GM18873 (cell line): ENCODE measurements around the gene PHAX.
"Not testable (repeated sequence)": the region's sequence is repeated elsewhere in the genome, so short reads cannot be mapped to it uniquely, and the experiment has no call there.

Source experiments
- ATAC-seq: cut with Tn5 transposase; IDR thresholded peaks from one replicate; pipeline ENCODE4 v1.9.1; 2021; ENCODE audit warnings: mild to moderate bottlenecking, moderate library complexity, moderate number of reproducible peaks; ENCODE audit not compliant: unreplicated experiment, low FRiP score

Gene PHAX, protein sequence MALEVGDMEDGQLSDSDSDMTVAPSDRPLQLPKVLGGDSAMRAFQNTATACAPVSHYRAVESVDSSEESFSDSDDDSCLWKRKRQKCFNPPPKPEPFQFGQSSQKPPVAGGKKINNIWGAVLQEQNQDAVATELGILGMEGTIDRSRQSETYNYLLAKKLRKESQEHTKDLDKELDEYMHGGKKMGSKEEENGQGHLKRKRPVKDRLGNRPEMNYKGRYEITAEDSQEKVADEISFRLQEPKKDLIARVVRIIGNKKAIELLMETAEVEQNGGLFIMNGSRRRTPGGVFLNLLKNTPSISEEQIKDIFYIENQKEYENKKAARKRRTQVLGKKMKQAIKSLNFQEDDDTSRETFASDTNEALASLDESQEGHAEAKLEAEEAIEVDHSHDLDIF

DNA sequence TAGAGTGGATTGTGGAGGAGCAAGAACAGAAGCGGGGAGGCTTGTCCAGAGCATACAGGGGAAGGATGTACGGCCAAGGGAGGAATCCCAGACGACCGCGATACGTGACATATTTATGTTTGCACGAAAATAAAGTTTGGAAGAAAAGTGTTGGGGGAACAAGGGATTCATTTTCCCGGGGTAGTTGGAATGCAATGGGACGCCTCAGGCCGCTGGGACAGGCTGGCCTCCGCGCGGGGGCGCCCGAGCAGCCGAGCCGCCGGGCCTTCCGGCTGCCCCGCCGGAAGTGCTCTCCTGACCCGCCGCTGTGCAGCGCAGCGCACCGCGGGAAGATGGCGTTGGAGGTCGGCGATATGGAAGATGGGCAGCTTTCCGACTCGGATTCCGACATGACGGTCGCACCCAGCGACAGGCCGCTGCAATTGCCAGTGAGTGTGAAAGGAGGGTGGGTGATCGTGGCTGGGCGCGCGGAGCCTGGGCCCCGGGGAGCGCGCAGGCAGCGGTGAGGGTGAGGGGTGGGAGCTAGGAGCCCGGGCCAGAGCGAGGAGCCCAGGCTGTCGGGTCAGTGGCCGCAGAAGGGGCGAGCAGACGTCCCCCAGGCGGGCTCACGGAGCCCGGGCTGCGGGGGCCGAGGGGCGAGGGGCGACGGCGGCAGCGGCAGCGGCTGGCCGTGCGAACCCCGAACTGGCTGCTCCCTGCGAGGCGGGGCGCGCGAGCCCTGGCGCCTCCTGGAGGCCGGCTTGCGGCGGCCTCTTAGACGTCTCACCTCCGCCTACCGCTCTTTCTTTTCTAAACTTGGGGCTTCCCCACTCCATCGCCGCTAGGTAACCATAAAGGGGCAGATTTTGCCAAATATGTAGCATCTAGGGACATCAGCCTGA is at the start of gene PHAX:
Gene PHAX, plus strand, starts transcription at position 317 of the 881 bp plus-strand sequence. Its CDS starts 16 bp downstream, at position 333.
- ATAC-seq, result peak; percentile 87

DNA sequence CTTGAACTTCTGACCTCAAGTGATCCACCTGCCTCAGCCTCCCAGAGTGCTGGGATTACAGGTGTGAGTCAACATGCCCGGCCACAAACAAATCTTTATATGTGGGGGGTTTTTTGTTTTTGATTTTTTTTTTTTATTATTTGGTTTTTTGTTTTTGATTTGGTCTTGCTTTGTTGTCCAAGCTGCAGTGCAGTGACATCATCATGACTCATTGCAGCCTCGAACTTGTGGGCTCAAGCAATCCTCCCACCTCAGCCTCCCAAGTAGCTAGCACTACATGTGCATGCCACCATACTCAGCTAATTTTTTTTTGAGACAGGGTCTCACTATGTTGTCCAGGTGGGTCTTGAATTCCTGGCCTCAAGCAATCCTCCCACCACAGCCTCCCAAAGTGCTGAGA is 48.1 kb upstream of the PHAX start:
- no peak for ATAC-seq

GRCh38 chr5:126555101-126555500 is 45.6 kb upstream of the PHAX start:
- ATAC-seq, result not testable (repeated sequence)

- no peak for ATAC-seq
Measured at GRCh38 chr5:126561908-126562307, 38.8 kb upstream of the PHAX start.

GRCh38 chr5:126562823-126563222 is 37.9 kb upstream of the PHAX start:
- peak; percentile 95 for ATAC-seq

DNA sequence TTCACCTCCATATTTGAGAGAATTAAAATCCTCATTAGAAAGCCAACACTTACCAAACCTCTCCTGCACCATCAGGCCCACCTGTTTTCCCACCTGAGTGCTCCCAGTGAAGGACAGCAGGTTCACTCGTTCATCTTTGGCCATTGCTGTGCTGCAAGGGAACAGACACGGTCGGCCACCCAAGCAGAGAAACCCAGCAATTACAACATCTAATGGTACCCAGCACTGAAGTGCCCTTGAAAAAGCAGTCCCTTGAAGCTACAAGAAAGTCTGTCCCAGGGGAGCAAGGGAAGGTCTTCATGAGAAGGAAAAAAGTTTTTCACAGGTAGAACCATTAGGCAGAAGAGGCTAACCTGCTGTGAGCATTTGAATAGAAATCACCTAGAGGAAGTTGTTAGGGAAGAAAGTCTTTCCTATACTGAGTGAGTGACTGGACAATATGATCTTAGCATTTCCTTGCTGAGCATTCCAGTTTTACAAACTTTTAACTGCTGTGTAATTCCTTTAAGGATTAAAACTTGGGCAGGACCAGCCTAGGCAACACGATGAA is 32.5 kb upstream of the PHAX start:
- no peak for ATAC-seq

GRCh38 chr5:126575644-126576043 is 25.1 kb upstream of the PHAX start:
- no peak for ATAC-seq

GRCh38 chr5:126576974-126577373 is 23.8 kb upstream of the PHAX start:
- ATAC-seq, result no peak

GRCh38 chr5:126577415-126577814 is 23.3 kb upstream of the PHAX start:
- no peak for ATAC-seq

DNA sequence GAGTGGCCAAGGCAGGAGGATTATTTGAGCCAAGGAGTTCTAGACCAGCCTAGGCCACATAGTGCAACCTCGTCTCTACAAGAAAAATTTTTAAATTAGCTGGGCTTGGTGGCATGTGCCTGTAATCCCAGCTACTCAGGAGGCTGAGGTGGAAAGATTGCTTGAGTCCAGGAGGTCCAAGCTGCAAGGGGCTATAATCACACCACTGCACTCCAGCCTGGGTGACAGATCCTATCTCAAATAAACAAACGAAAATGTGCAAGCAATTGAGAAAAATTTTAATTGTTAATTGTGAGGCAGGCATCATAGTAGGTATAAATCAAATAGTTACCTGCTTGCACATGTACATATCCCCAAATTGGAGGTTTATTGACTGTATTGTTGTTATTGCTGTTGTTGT is 21.0 kb upstream of the PHAX start:
- ATAC-seq, result no peak

GRCh38 chr5:126583761-126584160 is 17.0 kb upstream of the PHAX start:
- no peak for ATAC-seq

GRCh38 chr5:126587551-126588390 is 13.0 kb upstream of the PHAX start:
- ATAC-seq, result no peak

DNA sequence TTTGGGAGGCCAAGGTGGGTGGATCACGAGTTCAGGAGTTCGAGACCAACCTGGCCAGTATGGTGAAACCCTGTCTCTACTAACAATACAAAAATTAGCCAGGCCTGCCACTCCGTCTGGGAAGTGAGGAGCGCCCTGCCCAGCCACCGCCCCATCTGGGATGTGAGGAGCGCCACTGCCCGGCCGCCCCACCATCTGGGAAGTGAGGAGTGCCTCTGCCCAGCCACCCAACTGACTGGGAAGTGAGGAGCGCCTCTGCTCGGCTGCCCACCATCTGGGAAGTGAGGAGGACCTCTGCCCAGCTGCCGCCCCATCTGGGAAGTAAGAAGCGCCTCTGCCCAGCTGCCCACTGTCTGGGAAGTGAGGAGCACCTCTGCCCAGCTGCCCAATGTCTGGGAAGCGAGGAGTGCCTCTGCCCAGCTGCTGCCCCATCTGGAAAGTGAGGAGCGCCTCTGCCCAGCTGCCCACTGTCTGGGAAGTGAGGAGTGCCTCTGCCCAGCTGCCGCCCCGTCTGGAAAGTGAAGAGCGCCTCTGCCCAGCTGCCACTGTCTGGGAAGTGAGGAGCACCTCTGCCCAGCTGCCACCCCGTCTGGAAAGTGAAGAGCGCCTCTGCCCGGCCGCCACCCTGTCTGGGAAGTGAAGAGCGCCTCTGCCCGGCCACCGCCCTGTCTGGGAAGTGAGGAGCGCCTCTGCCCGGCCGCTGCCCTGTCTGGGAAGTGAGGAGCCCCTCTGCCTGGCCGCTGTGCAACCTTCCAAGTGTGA is 11.0 kb upstream of the PHAX start:
- no peak for ATAC-seq

- no peak for ATAC-seq
Measured at GRCh38 chr5:126591549-126591948, 9.2 kb upstream of the PHAX start.

DNA sequence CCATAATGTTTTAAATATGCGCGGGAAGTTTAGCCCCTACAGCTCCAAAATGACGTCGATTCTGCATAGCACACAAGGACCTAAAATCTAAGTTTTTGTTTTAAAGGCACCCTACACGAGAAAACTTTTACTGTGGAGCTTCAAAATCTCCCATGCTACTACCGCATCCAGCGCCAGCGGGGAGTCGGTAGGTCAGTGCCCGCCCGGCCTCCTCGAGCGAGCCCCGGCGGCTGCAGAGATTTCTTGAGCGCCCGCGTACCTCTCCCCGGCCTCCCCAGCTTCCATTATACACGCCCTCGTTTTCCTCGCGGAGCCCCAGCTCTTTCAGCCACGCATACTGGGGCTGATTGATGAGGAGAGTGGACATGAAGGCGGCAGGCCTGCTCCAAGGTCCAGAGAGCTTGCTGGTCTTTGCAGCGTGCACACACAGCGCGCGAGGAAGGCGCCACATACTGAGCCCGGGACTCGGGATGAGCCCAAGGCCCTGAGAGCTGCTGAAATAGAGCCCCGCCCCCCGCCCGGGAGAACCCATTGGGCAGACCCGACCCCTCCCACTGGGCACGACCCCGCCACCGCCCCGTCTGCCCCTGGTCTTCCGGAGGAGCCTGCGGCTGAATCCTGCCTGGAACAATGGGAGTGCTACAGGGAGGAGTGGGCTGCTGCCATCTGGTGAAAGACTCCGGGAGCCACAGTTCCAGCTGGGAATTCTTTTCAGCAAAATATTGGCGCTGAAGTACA is 5.8 kb upstream of the PHAX start, which contains the start of gene ALDH7A1:
Gene ALDH7A1, minus strand, starts transcription at position 472 of the 738 bp plus-strand sequence. Its CDS starts 21 bp downstream, at position 451.
- peak; percentile 74 for ATAC-seq

- ATAC-seq, result peak; percentile 22
Measured at GRCh38 chr5:126595486-126596083, 5.2 kb upstream of the PHAX start.

- ATAC-seq, result no peak
Measured at GRCh38 chr5:126597156-126597555, 3.6 kb upstream of the PHAX start.

DNA sequence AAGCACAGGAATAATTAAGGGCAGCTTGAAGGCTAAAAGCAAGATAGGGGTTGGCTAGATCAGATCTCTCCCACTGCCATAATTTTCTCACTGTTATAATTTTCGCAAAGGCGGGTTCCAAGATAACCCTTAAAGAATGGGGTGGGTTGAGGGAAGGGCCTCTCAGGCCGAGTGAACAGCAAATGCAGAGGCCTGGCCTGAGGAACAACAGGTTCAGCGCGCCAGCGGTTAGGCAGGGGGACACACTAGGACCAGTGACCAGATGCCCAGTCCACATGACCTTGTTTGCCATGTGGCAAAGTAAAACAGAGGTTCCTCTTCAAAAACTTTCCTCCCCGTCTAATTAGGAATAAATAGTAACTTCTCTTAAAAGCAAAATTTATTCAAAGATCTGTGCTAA is 1.2 kb upstream of the PHAX start:
- no peak for ATAC-seq
